HG02798 (cell line): ENCODE results near the gene CTCFL.
A peak's percentile ranks its signal among the peaks of the same experiment; 100 is the strongest.

Experiments used
- ATAC-seq: cut with Tn5 transposase; IDR thresholded peaks from one replicate; pipeline ENCODE4 v1.9.1; 2021; ENCODE audit warnings: mild to moderate bottlenecking; ENCODE audit not compliant: unreplicated experiment, poor library complexity

CTCFL gene

GRCh38 chr20:57471496-57472372, 53.2 kb downstream of the CTCFL start:
- ATAC-seq: no peak

GRCh38 chr20:57470666-57471495, 54.1 kb downstream of the CTCFL start:
- ATAC-seq: no peak

- ATAC-seq: no peak
Measured at GRCh38 chr20:57470212-57470522, 54.8 kb downstream of the CTCFL start.

DNA sequence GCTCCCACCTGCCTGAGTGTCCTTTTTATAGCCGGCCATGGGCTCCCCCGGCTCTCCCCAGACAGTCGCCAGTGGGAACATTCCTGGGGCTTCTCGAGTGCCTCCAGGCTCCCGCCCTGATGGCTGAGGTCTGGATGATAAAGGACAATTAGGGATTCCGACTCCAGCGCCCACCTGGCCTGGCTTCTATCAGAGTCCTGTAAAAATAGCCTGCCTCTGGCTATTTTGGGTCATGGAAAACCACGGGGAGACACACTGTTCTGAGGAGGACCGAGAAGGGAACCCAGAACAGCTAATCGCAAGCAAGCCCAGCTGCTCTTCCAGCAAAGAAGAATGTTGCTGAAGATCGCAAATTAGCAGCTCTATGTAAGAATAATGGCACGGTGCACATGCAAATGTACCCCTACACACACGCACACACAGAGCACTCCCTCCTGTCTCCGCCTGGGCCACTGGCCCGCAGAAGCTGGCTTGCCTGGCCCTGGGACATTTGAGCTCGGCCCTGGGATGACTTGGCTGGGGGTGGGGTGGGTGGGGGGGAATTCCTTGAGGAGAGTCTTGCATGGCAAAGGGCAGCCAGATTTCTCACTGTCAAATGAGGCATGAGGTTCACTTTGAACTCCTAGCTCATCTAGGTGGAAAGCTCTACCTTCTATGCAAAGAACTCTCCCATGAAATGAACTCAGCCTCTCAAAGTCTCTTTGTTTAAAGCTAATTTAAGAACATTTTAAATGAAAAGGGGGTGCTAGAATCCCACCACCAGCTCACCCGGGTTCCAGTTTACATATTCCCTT, 55.3 kb downstream of the CTCFL start:
- peak; percentile 54 for ATAC-seq

GRCh38 chr20:57468523-57469417, 56.2 kb downstream of the CTCFL start:
- no peak for ATAC-seq

GRCh38 chr20:57467742-57468141, 57.2 kb downstream of the CTCFL start:
- ATAC-seq: no peak

DNA sequence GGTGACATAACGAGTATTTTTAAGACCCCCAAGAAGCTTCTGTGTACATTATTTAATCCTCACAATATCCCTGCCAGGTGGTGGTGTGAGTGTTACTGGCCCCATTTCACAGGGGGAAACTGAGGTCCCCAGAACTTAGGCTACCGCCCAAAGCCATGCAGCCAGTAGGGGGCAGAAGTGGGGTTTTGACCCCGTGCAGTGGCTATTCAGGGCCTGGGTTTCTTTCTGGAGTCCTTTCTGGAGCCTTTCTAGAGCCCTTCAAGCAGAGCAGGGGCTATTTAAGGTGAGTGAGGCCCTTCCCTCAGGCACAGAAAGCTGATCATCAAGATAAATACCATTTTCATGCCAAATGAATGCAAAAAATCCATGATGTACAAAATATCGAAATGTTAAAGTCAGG, 59.0 kb downstream of the CTCFL start:
- no peak for ATAC-seq

DNA sequence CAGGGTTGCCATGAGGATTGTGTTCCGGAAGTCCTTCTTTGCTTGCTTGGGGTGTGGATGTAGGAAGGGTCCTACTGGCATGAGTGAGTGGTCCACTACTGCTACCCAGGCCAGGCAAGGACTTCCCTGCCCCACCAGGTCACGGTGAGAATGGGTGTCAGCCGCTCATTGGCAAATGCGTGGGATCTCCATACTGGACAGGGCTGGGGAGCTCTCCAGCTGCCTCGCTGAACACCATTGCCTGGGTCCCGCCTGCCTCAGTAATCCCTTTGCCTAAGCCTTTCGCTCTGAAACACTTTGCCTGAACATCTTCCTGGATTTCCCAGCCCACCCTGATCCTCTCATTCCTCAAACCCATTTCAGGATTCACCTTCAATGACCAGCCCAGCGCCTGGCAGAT, 59.5 kb downstream of the CTCFL start:
- no peak for ATAC-seq

GRCh38 chr20:57464642-57465211, 60.2 kb downstream of the CTCFL start:
- no peak for ATAC-seq

GRCh38 chr20:57462781-57463180, 62.2 kb downstream of the CTCFL start:
- ATAC-seq: no peak

DNA sequence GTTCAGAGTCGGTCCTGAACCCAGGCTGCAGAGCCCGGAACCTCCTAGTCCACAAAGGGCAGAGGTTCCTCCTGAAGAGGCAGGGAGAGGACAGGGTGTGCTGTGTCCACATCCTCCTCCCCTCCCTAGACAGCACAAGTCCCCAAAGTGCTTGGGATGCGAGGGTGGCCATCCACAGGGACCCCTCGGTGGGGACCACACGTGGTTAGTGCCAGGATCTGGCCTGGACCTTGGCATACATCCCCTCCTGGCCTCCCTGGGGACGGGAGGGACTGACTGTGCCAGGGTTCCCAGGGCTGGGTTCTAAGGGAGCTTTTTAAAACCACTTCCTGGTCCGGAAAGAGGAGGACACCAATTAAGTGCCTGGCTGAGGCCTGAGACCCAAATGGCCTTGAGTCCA, 63.2 kb downstream of the CTCFL start:
- ATAC-seq: no peak

DNA sequence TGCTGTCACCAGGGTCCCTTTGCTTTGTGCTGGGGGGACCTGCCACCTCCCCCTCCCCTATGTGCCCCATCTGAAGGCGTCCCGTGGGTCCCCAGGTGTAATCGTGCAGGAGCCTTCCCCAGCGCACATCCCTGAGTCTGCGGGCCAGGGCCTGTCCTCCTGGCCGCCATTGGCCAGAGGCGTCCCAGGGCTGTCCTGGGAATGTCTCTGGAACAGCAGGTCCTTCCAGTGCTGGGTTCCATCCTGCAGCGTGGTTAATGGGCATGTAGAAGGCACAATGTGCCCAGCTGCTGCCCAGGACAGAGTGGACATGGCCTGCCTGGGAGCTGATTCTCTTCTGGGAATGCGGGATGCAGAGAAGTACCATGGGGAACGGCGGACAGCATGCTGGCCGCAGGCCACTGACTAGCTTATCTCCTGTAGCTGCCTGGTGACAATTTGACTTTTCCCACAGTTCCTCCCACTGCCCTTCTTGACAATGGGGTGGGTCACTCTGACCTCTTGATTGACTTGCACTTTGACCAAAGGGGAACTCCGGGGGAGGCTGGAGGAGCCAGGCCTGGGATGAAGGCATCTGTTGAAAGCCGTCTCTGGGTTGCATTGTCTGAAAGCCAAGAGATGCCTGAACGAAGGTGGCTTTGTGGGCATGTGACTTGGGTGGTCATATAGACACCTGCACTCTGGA, 64.0 kb downstream of the CTCFL start:
- no peak for ATAC-seq

GRCh38 chr20:57459897-57460296, 65.0 kb downstream of the CTCFL start:
- no peak for ATAC-seq

GRCh38 chr20:57459278-57459677, 65.7 kb downstream of the CTCFL start:
- ATAC-seq: no peak

DNA sequence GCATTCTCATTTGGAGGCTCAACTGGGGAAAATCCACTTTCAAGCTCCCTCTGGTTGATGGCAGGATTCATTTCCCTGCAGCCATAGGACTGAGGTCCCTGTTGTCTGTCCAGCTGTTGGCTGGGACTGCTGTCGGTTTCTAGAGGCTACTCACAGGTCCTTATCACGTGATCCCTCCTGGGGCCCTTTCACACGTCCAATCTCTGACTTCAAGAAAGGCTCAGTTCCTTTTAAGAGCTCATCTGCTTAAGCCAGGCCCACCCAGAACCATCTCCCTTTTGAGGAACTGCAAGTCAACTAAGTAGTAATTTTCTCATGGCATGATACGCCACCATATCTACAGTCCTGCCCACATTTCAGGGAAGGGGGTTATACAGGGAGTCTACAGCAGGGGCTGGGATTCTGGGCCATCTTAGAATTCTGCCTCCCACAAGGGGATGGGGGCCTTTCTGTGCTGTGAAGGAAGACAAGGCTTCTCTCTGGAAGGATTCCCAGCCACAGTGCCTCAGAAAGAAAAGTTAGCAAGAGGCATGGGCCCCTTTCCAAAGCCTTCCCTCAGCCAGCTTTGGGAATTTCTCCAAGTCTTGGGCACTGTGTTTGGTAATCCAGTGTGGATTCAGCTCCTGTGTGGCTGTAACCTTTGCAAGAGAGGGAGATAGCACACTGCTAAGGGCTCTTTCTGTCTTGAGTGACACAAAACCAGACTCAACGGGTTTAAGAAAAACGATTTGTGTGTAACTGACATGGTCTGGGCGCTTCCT, 66.4 kb downstream of the CTCFL start:
- no peak for ATAC-seq

GRCh38 chr20:57457243-57458095, 67.5 kb downstream of the CTCFL start:
- no peak for ATAC-seq

DNA sequence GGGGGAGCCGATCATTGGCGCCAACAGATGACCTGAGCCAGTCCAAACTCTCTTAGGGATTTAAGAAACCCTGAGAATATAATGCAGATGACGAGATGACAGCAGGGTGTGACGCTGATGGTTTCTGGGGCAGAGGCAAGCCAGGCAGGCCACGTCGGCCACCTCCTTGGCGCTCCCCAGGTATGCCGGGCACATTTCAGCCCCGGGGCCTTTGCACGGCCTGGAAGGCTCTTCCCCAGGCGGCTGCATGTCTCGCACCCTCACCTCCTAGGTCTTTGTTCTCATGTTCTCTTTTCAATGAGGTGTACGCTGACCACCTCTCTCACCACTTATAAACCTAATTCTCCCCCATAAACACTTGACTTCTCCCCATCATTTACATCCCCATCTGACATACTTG, 68.8 kb downstream of the CTCFL start:
- ATAC-seq: no peak
